Measurements from ENCODE around the gene ITGA11. TPM values are rescaled to one million over a fixed set of nuclear protein-coding genes. Genes with fewer than 3 reads are reported as not detected.

The ITGA11 gene
- total and polyA plus RNA-seq, 2 of the 13 experiments (the other 11 are each of a cell fraction or from before 2014, with no cell fraction given), result not detected

- ATAC-seq, result no peak
- peak overlapping the region; percentile 93 for H3K9ac ChIP-seq (ENCODE audit: insufficient read depth, low read depth, low read length)
- TF ChIP-seq ETS1 (CRISPR knock-in tag; IDR thresholded peaks at IDR 0.05) (no peak), LBX2 (CRISPR knock-in tag; IDR thresholded peaks at IDR 0.05; ENCODE audit: borderline replicate concordance) (no peak), ZBTB21 (CRISPR knock-in tag; IDR thresholded peaks at IDR 0.05) (no peak), E2F5 (CRISPR knock-in tag; conservative IDR thresholded peaks at IDR 0.05) (no peak), IRF2 (CRISPR knock-in tag; IDR thresholded peaks at IDR 0.05) (no peak), NCOA5 (CRISPR knock-in tag; IDR thresholded peaks at IDR 0.05) (no peak), ZNF773 (CRISPR knock-in tag; IDR thresholded peaks at IDR 0.05; ENCODE audit: borderline replicate concordance) (no peak), ZNF83 (CRISPR knock-in tag; IDR thresholded peaks at IDR 0.05; ENCODE audit: borderline replicate concordance) (no peak), ZBTB39 (CRISPR knock-in tag; IDR thresholded peaks at IDR 0.05) (no peak), MIXL1 (CRISPR knock-in tag; IDR thresholded peaks at IDR 0.05) (no peak), AFF4 (CRISPR knock-in tag; IDR thresholded peaks at IDR 0.05) (no peak), PHF5A (CRISPR knock-in tag; IDR thresholded peaks at IDR 0.05; ENCODE audit: low read depth, unreplicated experiment) (no peak), NR2F6 (IDR thresholded peaks at IDR 0.05) (0 out of 2 replicates have a peak, but pooled peaks have one; percentile 4), NR2F6 (CRISPR knock-in tag; IDR thresholded peaks at IDR 0.05) (no peak), FOXA1 (IDR thresholded peaks at IDR 0.05) (no peak), FOXA1 (CRISPR knock-in tag; IDR thresholded peaks at IDR 0.05) (0 out of 2 replicates have a peak, but pooled peaks have one; percentile 13)
Observed at GRCh38 chr15:68279779-68280753, 151.9 kb downstream of the ITGA11 start.

More at GRCh38 chr15:68279779-68280753, 151.9 kb downstream of the ITGA11 start:
- Histone ChIP-seq H3K79me2 (ENCODE audit: insufficient read depth, low read length) (peaks cover 69% of the 10 kb centered on the region), H3K4me2 (ENCODE audit: low read depth, low read length) (peak overlapping the region; percentile 97), H3K4me3 (replicated peaks in 1 of 3; ENCODE audit: insufficient read depth in 1 of 3, low read depth in 2 of 3, low read length in 3 of 3) (peak overlapping the region; percentile 92 to 99 (median 98)), H3K27ac (ENCODE audit: extremely low read length, insufficient read depth, low read length) (no peak overlapping the region), H2AFZ (ENCODE audit: low read length) (no peak overlapping the region), H4K20me1 (ENCODE audit: insufficient read depth, low read length) (peaks cover 36% of the 10 kb centered on the region), H3K9me3 (ENCODE audit: low read length) (no peaks in the 10 kb centered on the region), H3K4me1 (ENCODE audit: insufficient read depth, low read length) (peaks cover 61% of the 10 kb centered on the region), H3K27me3 (ENCODE audit: control insufficient read depth in 1 of 2, insufficient read depth in 2 of 2, low read length in 2 of 2) (no peaks in the 10 kb centered on the region; a peak in 1 of 5 replicates), H3K36me3 (replicated peaks in 1 of 2; ENCODE audit: control insufficient read depth in 1 of 2, insufficient read depth in 2 of 2, low read length in 2 of 2) (peaks cover 4 to 7% of the 10 kb centered on the region in 2 experiments; a peak in 4 of 5 replicates)
- WGBS (ENCODE audit: low lambda C conversion rate), result 23% methylated on average over 11 of the region's 11 CpGs
- in situ Hi-C loops (cut with HindIII; ENCODE audit: extremely low pct_ligation_motif_present, low pct_unique_long_range_greater_than_20kb), result no loop called here
- no peak for DNase-seq (ENCODE audit: low spot score)
- ChIA-PET POLR2A (interaction anchor here (0.7 to 0.9 kb wide), 2 partner anchors 9 to 26 kb away, joined by 3 read pairs; no protein-coding TSS in a partner anchor), CTCF (ENCODE audit: low intra/inter-chr PET ratio, low total read pairs) (no interaction called here)
- intact Hi-C loops (cut with micrococcal nuclease; ENCODE audit: unreplicated experiment), result loop anchor here (5.0 kb wide), 1 partner anchor 48 kb away; no protein-coding TSS in a partner anchor
- FAIRE-seq, result no peak
- no TSS peak for BruUV-seq (replicated peaks)
